ENCODE measurements around the gene TCTN3.
"Not testable (repeated sequence)": the region's sequence is repeated elsewhere in the genome, so short reads cannot be mapped to it uniquely, and the experiment has no call there.

The TCTN3 gene

GRCh38 chr10:95683966-95684365 lies 9.8 kb downstream of the TCTN3 start:
- no peak for DNase-seq (ENCODE audit: low read depth in 3 of 3)

GRCh38 chr10:95675403-95676116 lies 18.2 kb downstream of the TCTN3 start:
- DNase-seq (ENCODE audit: low read depth in 3 of 3), result no peak

GRCh38 chr10:95674643-95675042 lies 19.1 kb downstream of the TCTN3 start:
- DNase-seq (ENCODE audit: low read depth in 3 of 3), result no peak

GRCh38 chr10:95672641-95673040 lies 21.1 kb downstream of the TCTN3 start:
- DNase-seq (ENCODE audit: low read depth in 3 of 3), result not testable (repeated sequence)

GRCh38 chr10:95664543-95664942 lies 29.2 kb downstream of the TCTN3 start:
- no peak for DNase-seq (ENCODE audit: low read depth in 3 of 3)

- DNase-seq (ENCODE audit: low read depth in 3 of 3), result no peak
Measured at GRCh38 chr10:95663496-95663895, 30.2 kb downstream of the TCTN3 start.

GRCh38 chr10:95661818-95662217 lies 31.9 kb downstream of the TCTN3 start:
- DNase-seq (ENCODE audit: low read depth in 3 of 3), result no peak

- no peak for DNase-seq (ENCODE audit: low read depth in 3 of 3)
Measured at GRCh38 chr10:95660283-95660682, 33.4 kb downstream of the TCTN3 start.

- DNase-seq (ENCODE audit: low read depth in 3 of 3), result no peak
Measured at GRCh38 chr10:95657250-95657649, 36.5 kb downstream of the TCTN3 start.

- peak; percentile 81 to 87 (median 82) for DNase-seq (ENCODE audit: low read depth in 3 of 3)
Measured at GRCh38 chr10:95656291-95657164, 37.2 kb downstream of the TCTN3 start, which contains the start of gene ALDH18A1. TSS of gene ALDH18A1 (minus strand) at chr10:95656711. CDS start at chr10:95653377, 3,334 bp downstream.

GRCh38 chr10:95655571-95656290 lies 38.0 kb downstream of the TCTN3 start:
- peak in 2 of 3 donors; percentile 3 to 13 for DNase-seq (ENCODE audit: low read depth in 3 of 3)

- DNase-seq (ENCODE audit: low read depth in 3 of 3), result no peak
Measured at GRCh38 chr10:95653895-95654294, 39.8 kb downstream of the TCTN3 start.

GRCh38 chr10:95651346-95652060 lies 42.2 kb downstream of the TCTN3 start:
- no peak for DNase-seq (ENCODE audit: low read depth in 3 of 3)

GRCh38 chr10:95650232-95650631 lies 43.5 kb downstream of the TCTN3 start:
- DNase-seq (ENCODE audit: low read depth in 3 of 3), result no peak

- no peak for DNase-seq (ENCODE audit: low read depth in 3 of 3)
Measured at GRCh38 chr10:95648138-95648537, 45.6 kb downstream of the TCTN3 start.

- DNase-seq (ENCODE audit: low read depth in 3 of 3), result no peak
Measured at GRCh38 chr10:95646160-95646559, 47.6 kb downstream of the TCTN3 start.

GRCh38 chr10:95644901-95645300 lies 48.8 kb downstream of the TCTN3 start:
- DNase-seq (ENCODE audit: low read depth in 3 of 3), result no peak

GRCh38 chr10:95640891-95641315 lies 52.8 kb downstream of the TCTN3 start:
- DNase-seq (ENCODE audit: low read depth in 3 of 3), result no peak

- no peak for DNase-seq (ENCODE audit: low read depth in 3 of 3)
Measured at GRCh38 chr10:95637911-95638310, 55.8 kb downstream of the TCTN3 start.

GRCh38 chr10:95637140-95637539 lies 56.6 kb downstream of the TCTN3 start:
- no peak for DNase-seq (ENCODE audit: low read depth in 3 of 3)

GRCh38 chr10:95635319-95635733 lies 58.4 kb downstream of the TCTN3 start:
- DNase-seq (ENCODE audit: low read depth in 3 of 3), result no peak
